Right atrium auricular region (tissue), 2 donors: ENCODE results near the gene KAT14. TPM values are rescaled to one million over a fixed set of nuclear protein-coding genes. Genes with fewer than 3 reads are reported as not detected.
"Not testable (repeated sequence)": the region's sequence is repeated elsewhere in the genome, so short reads cannot be mapped to it uniquely, and the experiment has no call there.

Experiments used
- DNase-seq: peaks from one replicate; pipeline ENCODE4 v3.0.0-alpha.2; 2019; ENCODE audit warnings: low spot score
- H3K27ac ChIP-seq, 2 donors: fragments of 200-600 bp; sonication (generic); 1 replicate in 1 of 2; 2 replicates in 1 of 2; pipeline ENCODE4 v1.5.1; 2016 to 2019
- H3K27me3 ChIP-seq, 2 donors: fragments of 200-600 bp; sonication (generic); one replicate each; pipeline versions ENCODE4 v1.5.1 to v1.6.0; 2017 to 2019
- H3K36me3 ChIP-seq: fragments of 200-600 bp; sonication (generic); one replicate; pipeline ENCODE4 v1.5.1; 2016
- H3K4me1 ChIP-seq, 2 donors: fragments of 200-600 bp; sonication (generic); one replicate each; pipeline versions ENCODE4 v1.5.1 to v1.6.0; 2017 to 2019
- H3K4me3 ChIP-seq, 2 donors: fragments of 200-600 bp; sonication (generic); 1 replicate in 1 of 2; 2 replicates in 1 of 2; pipeline ENCODE4 v1.5.1; 2017 to 2019; ENCODE audit warnings: mild to moderate bottlenecking in 1 of 2, moderate library complexity in 1 of 2
- H3K9me3 ChIP-seq, 2 donors: fragments of 200-600 bp; sonication (generic); one replicate each; pipeline ENCODE4 v1.5.1; 2019
- CTCF ChIP-seq, 2 donors: fragments of 200-600 bp; sonication (generic); IDR thresholded peaks; one replicate each; pipeline ENCODE4 v1.5.1; 2019; ENCODE audit warnings: antibody characterized with exemption in 2 of 2
- total RNA-seq, 2 donors: library from RNA; depleted of rRNA; stranded (reverse); fragments of >200 nt; gene quantifications; one replicate each; pipeline ENCODE4 v1.1.0, GENCODE V29; 2016

The KAT14 gene
- 1 to 10 TPM; 8.0 to 9.1 TPM for total RNA-seq

- peaks cover 0 to 25% of the 10 kb centered on the region in 2 donors for H3K4me1 ChIP-seq
- peak within 1 kb of the TSS; percentile 83 to 97 for H3K4me3 ChIP-seq
- peak in 1 of 2 donors; percentile 26 for TF ChIP-seq CTCF (IDR thresholded peaks at IDR 0.05)
- peak; percentile 89 for DNase-seq
- H3K36me3 ChIP-seq, result peaks cover under 1% of the 10 kb centered on the region
- H3K27me3 ChIP-seq, result no peaks in the 10 kb centered on the region
- H3K27ac ChIP-seq, result peak within 1 kb of the TSS; percentile 89 to 91
- H3K9me3 ChIP-seq, result no peaks in the 10 kb centered on the region
These were observed at the start of gene KAT14, which contains the start of gene PET117 for GRCh38 chr20:18137412-18138265. Gene KAT14 (plus strand): TSS chr20:18137863. CDS start chr20:18142661, 4,798 bp downstream. Gene PET117 (plus strand): TSS chr20:18137863. CDS start chr20:18137956, 93 bp downstream.

- DNase-seq, H3K4me3 ChIP-seq, H3K36me3 ChIP-seq, H3K27ac ChIP-seq, H3K9me3 ChIP-seq, H3K4me1 ChIP-seq, H3K27me3 ChIP-seq: not testable (repeated sequence)
These were observed 49.4 kb upstream of the KAT14 start for GRCh38 chr20:18088298-18088697.

- not testable (repeated sequence) for H3K36me3 ChIP-seq, H3K27ac ChIP-seq, H3K9me3 ChIP-seq, H3K27me3 ChIP-seq, H3K4me3 ChIP-seq, DNase-seq, H3K4me1 ChIP-seq
These were observed 48.8 kb upstream of the KAT14 start for GRCh38 chr20:18088841-18089240.

- no peak for DNase-seq
- H3K27me3 ChIP-seq, result no peaks in the 10 kb centered on the region
These were observed 47.6 kb upstream of the KAT14 start for GRCh38 chr20:18090044-18090443.

GRCh38 chr20:18090477-18090876 lies 47.2 kb upstream of the KAT14 start:
- no peak for TF ChIP-seq CTCF (IDR thresholded peaks at IDR 0.05)
- Histone ChIP-seq H3K4me1 (no peaks in the 10 kb centered on the region), H3K27me3 (no peaks in the 10 kb centered on the region), H3K9me3 (no peaks in the 10 kb centered on the region), H3K27ac (no peak overlapping the region), H3K4me3 (no peak overlapping the region), H3K36me3 (no peaks in the 10 kb centered on the region)
- no peak for DNase-seq

More at GRCh38 chr20:18090044-18090443, 47.6 kb upstream of the KAT14 start:
- Histone ChIP-seq H3K27ac (no peak overlapping the region), H3K4me3 (no peak overlapping the region), H3K9me3 (no peaks in the 10 kb centered on the region), H3K4me1 (no peaks in the 10 kb centered on the region), H3K36me3 (no peaks in the 10 kb centered on the region)
- TF ChIP-seq CTCF (IDR thresholded peaks at IDR 0.05), result no peak

- H3K27me3 ChIP-seq, result no peaks in the 10 kb centered on the region
- no peaks in the 10 kb centered on the region for H3K36me3 ChIP-seq
- H3K4me1 ChIP-seq, result no peaks in the 10 kb centered on the region
- no peak for DNase-seq
- H3K4me3 ChIP-seq, result no peak overlapping the region
- no peak for TF ChIP-seq CTCF (IDR thresholded peaks at IDR 0.05)
- H3K9me3 ChIP-seq, result no peaks in the 10 kb centered on the region
- no peak overlapping the region for H3K27ac ChIP-seq
These were observed 46.0 kb upstream of the KAT14 start for GRCh38 chr20:18091623-18092022.
